NCI-H1048 (cell line): ENCODE measurements around the gene DDX31.

Experiments
- DNase-seq: peaks from one replicate; lab custom pipeline; 2025; lab: John Stamatoyannopoulos, UW

DDX31 gene

GRCh38 chr9:132632413-132633129 is 37.2 kb downstream of the DDX31 start:
- no peak for DNase-seq

GRCh38 chr9:132631685-132632084 is 38.1 kb downstream of the DDX31 start:
- DNase-seq = no peak

DNA sequence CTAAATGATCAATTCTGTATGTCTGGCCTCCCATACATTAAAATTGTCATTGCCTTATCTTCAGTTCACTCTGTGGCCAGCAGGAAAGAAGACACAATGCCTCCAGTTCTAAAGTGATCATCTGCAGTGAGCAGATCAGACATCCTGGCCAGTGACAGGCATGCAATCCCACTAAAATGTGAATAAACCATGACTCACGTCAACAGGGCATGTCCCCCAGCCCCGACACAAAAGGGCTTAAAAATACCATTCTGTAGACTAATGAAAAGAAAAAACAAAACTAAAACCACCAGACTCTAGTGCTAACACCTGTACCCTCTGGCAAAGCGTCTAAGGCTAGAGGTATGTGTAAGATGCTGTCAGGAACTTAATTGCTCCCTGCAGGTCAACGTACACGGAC is 38.5 kb downstream of the DDX31 start:
- DNase-seq = no peak

DNA sequence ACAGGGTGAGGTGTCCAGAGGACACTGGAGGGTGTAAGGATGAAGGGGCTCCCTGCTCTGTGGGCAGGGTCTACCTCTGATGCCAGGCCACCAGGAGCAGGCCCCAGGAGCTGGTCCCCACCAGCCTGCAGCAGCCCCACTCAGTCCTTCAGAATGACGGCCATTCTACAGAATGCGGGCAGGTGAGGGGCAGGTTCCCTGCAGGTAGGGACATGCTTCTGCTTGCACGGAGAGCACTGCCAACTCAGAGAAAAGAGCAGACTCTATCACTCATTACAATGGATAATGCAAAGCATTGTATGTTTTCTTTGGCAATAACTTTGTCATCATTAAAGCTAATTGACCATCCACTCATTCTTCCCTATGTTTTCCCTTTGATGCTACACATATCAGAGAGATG is 39.0 kb downstream of the DDX31 start:
- no peak for DNase-seq

DNA sequence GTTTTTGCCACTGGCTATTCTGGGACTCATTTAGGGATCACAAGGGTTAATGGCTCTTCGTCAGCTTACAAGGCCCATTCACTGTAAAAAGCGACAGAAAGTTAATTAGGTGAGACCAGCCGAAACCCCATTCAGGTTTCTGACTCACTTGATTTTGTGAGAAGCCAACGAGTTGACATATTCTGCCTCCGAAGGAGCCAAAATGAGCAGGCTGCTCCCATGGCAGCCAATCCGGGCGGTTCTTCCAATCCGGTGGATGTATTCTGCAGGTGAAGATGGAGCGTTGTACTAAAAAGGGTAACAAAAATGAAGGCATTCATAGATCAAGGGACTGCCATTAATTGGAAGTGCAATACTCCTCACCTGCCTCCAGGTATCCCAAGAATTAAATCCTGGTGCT is 39.7 kb downstream of the DDX31 start:
- no peak for DNase-seq

GRCh38 chr9:132628746-132629145 is 41.0 kb downstream of the DDX31 start:
- DNase-seq = no peak

GRCh38 chr9:132627594-132627993 is 42.2 kb downstream of the DDX31 start:
- DNase-seq = no peak

DNA sequence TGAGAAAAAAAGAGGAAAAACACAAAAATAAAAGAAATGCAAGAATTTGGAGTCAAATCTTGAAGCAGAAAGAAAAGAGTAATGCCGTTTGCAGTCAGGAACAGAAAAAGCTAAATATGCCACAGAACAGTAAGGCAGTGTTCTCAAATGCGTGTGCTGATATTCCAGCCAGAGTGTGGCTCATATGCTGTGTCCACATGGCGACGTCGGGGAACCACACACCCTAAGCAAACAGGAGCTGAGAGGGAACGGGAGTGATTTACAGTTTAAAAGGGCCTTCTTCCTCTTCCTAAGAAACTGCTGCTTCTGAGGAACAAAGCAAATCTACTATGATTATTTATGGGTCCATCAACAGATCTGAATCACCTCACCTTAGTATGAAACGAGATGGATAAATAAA is 42.7 kb downstream of the DDX31 start:
- no peak for DNase-seq

DNA sequence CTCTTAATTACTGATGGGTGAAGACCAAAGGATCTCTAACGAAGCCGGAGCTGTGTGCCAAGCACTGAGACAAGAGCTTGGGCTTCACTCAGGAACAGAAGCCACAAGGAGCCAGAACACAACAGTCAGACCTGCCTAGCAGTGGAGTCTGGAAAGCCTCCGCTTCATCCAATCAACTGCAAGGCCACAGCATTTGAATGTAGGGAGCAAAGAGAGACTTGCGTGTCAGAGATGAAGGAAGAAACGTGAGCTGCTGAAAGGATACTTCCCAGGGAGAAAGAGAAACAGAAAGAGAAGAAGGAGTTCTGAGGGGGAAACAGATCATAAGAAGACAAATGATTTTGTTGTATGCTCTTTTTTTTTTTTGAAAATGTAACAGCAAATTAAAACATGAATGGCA is 43.5 kb downstream of the DDX31 start:
- no peak for DNase-seq

GRCh38 chr9:132622159-132622558 is 47.6 kb downstream of the DDX31 start:
- no peak for DNase-seq

DNA sequence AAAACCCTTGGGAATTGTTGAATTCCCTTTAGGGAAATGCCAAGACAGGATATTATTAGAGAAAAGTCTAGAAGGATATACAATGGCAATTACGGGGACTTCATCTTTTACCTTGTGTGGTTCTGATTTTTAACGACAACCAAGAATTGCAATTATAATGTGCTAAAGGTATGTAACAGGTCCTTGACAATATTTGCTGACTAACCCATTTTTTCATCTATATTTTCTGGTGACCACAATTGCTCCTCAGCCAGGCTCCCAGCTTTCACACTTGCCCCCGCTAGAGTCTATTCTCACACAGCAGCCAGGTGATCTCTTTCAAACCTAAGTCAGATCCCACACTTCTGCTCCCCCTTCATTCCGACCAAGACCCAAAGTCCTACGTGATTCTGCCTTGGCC is 53.1 kb downstream of the DDX31 start:
- DNase-seq = no peak

- no peak for DNase-seq
Observed at GRCh38 chr9:132615774-132616173, 54.0 kb downstream of the DDX31 start.

DNA sequence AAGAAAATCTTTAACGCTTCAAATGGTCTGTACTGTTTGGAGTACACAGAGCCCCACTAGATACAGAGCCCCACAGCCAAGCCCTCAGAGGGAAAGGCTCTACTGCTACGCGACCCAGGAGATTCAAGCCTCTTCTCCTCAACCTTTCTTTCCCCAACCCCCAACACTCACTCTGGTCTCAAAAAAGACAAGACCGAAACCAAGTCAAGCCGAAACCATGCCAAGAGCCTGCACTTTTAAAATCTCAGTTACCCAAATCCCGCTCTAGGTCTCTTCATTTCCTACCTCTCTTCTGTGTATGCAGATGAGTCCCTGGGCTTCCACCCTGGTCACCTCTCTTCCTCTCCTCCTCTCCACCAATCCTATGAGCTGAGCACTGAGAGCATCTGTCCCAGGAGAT is 55.5 kb downstream of the DDX31 start:
- DNase-seq = no peak

DNA sequence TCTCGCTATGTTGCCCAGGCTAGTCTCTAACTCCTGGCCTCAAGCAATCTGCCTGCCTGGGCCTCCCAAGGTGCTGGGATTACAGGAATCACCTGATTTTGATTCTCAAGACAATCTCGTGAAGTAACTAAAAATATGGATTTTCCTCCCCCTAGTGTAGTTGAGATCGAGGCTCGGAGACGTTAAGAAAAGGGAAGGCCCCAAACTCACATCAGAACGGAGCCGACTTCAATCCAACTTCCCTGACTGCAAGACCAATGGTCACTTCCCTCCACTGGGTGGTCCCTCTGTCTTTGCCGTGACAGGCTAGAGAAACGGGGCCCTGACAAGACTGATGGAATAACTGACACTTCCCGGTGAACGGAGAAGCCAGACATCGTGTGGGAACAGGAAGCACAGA is 59.1 kb downstream of the DDX31 start:
- no peak for DNase-seq

DNA sequence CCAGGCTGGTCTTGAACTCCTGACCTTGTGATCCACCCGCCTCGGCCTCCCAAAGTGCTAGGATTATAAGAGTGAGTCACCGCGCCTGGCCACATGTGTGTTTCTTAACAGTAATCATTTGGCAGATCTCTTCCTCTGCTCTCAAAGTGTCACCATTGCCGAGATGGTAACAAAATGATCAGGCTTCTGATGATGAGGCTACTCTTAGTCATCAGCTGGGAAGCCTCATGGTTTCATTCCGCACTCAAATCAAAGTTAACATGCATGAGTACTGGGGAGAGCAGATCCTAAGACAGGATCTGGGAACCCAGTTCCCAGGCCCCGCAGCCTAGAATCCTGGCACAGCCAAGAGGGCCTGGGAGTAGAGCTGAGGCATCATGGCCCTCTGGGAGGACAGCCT is 60.0 kb downstream of the DDX31 start:
- no peak for DNase-seq

- no peak for DNase-seq
Observed at GRCh38 chr9:132609184-132609583, 60.6 kb downstream of the DDX31 start.

- DNase-seq = no peak
Observed at GRCh38 chr9:132606066-132606465, 63.7 kb downstream of the DDX31 start.

DNA sequence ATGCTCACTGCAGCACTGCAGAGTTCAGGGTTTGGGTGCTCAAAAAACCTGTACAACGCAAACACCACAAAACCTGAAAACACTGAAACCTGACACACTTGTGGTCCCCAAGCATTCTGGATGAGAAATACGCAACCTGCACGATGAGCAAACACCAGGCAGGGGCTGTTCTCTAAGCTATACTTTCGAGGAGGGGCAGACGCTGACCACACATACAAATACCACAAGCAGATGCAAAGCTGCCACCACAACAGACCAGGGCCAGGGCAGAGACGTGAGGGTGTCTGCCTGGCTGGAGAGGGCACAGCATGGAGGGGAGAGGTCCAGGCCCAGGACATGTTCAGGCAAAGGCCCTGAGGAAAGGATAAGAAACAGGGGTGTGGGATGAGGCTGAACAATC is 64.4 kb downstream of the DDX31 start:
- DNase-seq = no peak

GRCh38 chr9:132602207-132602606 is 67.6 kb downstream of the DDX31 start:
- no peak for DNase-seq

- DNase-seq = no peak
Observed at GRCh38 chr9:132600326-132600984, 69.3 kb downstream of the DDX31 start.

- no peak for DNase-seq
Observed at GRCh38 chr9:132597073-132597775, 72.6 kb downstream of the DDX31 start.

- DNase-seq = no peak
Observed at GRCh38 chr9:132596200-132596599, 73.6 kb downstream of the DDX31 start.

GRCh38 chr9:132595319-132595718 is 74.5 kb downstream of the DDX31 start:
- DNase-seq = no peak
